Measurements from ENCODE around the gene CREB5. TPM values are rescaled to one million over a fixed set of nuclear protein-coding genes. Genes with fewer than 3 reads are reported as not detected.

CREB5 gene
- total and polyA plus RNA-seq, 2 donors from 2014 or later: 3.4 to 27.2 TPM

DNA sequence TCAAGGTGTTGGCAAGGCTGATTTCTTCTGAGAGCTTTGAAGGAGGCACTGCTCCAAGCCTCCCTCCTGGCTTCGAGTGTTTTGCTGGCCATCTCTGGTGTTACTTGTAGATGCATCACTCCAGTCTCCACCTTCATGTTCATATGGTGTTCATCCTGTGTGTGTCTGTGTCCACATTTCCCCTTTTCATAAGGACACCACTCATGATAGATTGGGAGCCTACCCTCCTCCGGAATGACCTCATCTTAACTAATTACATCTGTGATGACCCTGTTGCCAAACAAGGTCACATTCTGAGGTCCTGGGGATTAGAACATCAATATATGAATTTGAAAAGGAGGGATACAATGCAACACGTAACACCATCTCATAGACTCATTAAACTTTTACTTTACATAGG lies 119.0 kb downstream of the CREB5 start:
- Histone ChIP-seq H3K36me3 (ENCODE audit: control insufficient read depth in 2 of 3, insufficient read depth in 3 of 3, low read length in 3 of 3) (no peaks in the 10 kb centered on the region), H3K4me3 (ENCODE audit: low read length in 3 of 3) (no peak overlapping the region), H3K4me1 (ENCODE audit: control insufficient read depth in 2 of 3, insufficient read depth in 2 of 3, low read depth in 1 of 3, low read length in 3 of 3) (no peaks in the 10 kb centered on the region), H3K27ac (ENCODE audit: low read depth in 2 of 2, low read length in 2 of 2) (no peak overlapping the region), H3K9me3 (ENCODE audit: control insufficient read depth in 2 of 3, insufficient read depth in 1 of 3, low read length in 3 of 3) (no peaks in the 10 kb centered on the region), H3K27me3 (ENCODE audit: control insufficient read depth, insufficient read depth, low read length) (no peaks in the 10 kb centered on the region), H3K9ac (ENCODE audit: low read length in 3 of 3) (no peak overlapping the region)
- FAIRE-seq (no peak), DNase-seq (no peak)
- no peak for TF ChIP-seq CTCF (IDR thresholded peaks at IDR 0.05; ENCODE audit: borderline replicate concordance, extremely low read depth, insufficient read depth)
- intact Hi-C loops (cut with DNase I): no loop called here

- no peaks in the 10 kb centered on the region for H3K4me1 ChIP-seq (ENCODE audit: control insufficient read depth in 2 of 3, insufficient read depth in 2 of 3, low read depth in 1 of 3, low read length in 3 of 3)
- no peak overlapping the region for H3K27ac ChIP-seq (ENCODE audit: low read depth in 2 of 2, low read length in 2 of 2)
- no peak overlapping the region for H3K4me3 ChIP-seq (ENCODE audit: low read length in 3 of 3)
- no peaks in the 10 kb centered on the region for H3K36me3 ChIP-seq (ENCODE audit: control insufficient read depth in 2 of 3, insufficient read depth in 3 of 3, low read length in 3 of 3)
- no peaks in the 10 kb centered on the region for H3K9me3 ChIP-seq (ENCODE audit: control insufficient read depth in 2 of 3, insufficient read depth in 1 of 3, low read length in 3 of 3)
- TF ChIP-seq CTCF (IDR thresholded peaks at IDR 0.05; ENCODE audit: borderline replicate concordance, extremely low read depth, insufficient read depth): no peak
- no peaks in the 10 kb centered on the region for H3K27me3 ChIP-seq (ENCODE audit: control insufficient read depth, insufficient read depth, low read length)
- FAIRE-seq (no peak), DNase-seq (no peak)
- intact Hi-C loops (cut with DNase I): no loop called here
- H3K9ac ChIP-seq (ENCODE audit: low read length in 3 of 3): no peak overlapping the region
Measured at GRCh38 chr7:28532181-28532580, 119.9 kb downstream of the CREB5 start.

DNA sequence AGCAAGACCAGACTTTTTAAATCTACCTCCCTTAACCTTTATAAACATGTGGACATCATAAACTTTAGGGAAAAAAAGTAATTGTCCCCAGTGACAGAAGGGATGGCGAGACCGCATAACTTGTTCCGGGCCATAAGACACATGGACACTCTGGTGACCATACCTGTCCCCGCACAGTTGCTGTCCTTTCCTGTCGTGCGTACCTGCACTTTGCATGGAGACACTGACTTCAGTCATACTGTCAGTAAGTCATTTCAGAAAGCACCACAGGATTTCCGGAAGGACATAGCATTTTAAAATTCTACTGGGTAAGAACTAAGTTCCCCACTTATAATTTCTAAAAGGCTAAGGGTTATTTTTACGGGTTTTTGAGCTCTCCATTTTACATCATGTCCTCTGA lies 120.9 kb downstream of the CREB5 start:
- Histone ChIP-seq H3K27me3 (ENCODE audit: control insufficient read depth, insufficient read depth, low read length) (no peaks in the 10 kb centered on the region), H3K4me3 (ENCODE audit: low read length in 3 of 3) (no peak overlapping the region), H3K36me3 (ENCODE audit: control insufficient read depth in 2 of 3, insufficient read depth in 3 of 3, low read length in 3 of 3) (no peaks in the 10 kb centered on the region), H3K9me3 (ENCODE audit: control insufficient read depth in 2 of 3, insufficient read depth in 1 of 3, low read length in 3 of 3) (no peaks in the 10 kb centered on the region), H3K4me1 (ENCODE audit: control insufficient read depth in 2 of 3, insufficient read depth in 2 of 3, low read depth in 1 of 3, low read length in 3 of 3) (no peaks in the 10 kb centered on the region), H3K9ac (ENCODE audit: low read length in 3 of 3) (no peak overlapping the region), H3K27ac (ENCODE audit: low read depth in 2 of 2, low read length in 2 of 2) (no peak overlapping the region)
- FAIRE-seq (no peak), DNase-seq (no peak)
- TF ChIP-seq CTCF (IDR thresholded peaks at IDR 0.05; ENCODE audit: borderline replicate concordance, extremely low read depth, insufficient read depth): no peak
- intact Hi-C loops (cut with DNase I): no loop called here
